Measurements from ENCODE around the gene CENPS.

GRCh38 chr1:10389271-10389973 lies 40.8 kb upstream of the CENPS start:
- TF ChIP-seq RAD21 (IDR thresholded peaks at IDR 0.05) (no peak), RXRA (IDR thresholded peaks at IDR 0.05) (no peak), TAF1 (conservative IDR thresholded peaks at IDR 0.05) (no peak), YY1 (IDR thresholded peaks at IDR 0.05) (no peak)
- TF ChIP-seq, protein P1, sequence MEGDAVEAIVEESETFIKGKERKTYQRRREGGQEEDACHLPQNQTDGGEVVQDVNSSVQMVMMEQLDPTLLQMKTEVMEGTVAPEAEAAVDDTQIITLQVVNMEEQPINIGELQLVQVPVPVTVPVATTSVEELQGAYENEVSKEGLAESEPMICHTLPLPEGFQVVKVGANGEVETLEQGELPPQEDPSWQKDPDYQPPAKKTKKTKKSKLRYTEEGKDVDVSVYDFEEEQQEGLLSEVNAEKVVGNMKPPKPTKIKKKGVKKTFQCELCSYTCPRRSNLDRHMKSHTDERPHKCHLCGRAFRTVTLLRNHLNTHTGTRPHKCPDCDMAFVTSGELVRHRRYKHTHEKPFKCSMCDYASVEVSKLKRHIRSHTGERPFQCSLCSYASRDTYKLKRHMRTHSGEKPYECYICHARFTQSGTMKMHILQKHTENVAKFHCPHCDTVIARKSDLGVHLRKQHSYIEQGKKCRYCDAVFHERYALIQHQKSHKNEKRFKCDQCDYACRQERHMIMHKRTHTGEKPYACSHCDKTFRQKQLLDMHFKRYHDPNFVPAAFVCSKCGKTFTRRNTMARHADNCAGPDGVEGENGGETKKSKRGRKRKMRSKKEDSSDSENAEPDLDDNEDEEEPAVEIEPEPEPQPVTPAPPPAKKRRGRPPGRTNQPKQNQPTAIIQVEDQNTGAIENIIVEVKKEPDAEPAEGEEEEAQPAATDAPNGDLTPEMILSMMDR (IDR thresholded peaks at IDR 0.05; ENCODE audit: low read depth, low read length, missing input control) = no peak
- TF ChIP-seq, protein P2, sequence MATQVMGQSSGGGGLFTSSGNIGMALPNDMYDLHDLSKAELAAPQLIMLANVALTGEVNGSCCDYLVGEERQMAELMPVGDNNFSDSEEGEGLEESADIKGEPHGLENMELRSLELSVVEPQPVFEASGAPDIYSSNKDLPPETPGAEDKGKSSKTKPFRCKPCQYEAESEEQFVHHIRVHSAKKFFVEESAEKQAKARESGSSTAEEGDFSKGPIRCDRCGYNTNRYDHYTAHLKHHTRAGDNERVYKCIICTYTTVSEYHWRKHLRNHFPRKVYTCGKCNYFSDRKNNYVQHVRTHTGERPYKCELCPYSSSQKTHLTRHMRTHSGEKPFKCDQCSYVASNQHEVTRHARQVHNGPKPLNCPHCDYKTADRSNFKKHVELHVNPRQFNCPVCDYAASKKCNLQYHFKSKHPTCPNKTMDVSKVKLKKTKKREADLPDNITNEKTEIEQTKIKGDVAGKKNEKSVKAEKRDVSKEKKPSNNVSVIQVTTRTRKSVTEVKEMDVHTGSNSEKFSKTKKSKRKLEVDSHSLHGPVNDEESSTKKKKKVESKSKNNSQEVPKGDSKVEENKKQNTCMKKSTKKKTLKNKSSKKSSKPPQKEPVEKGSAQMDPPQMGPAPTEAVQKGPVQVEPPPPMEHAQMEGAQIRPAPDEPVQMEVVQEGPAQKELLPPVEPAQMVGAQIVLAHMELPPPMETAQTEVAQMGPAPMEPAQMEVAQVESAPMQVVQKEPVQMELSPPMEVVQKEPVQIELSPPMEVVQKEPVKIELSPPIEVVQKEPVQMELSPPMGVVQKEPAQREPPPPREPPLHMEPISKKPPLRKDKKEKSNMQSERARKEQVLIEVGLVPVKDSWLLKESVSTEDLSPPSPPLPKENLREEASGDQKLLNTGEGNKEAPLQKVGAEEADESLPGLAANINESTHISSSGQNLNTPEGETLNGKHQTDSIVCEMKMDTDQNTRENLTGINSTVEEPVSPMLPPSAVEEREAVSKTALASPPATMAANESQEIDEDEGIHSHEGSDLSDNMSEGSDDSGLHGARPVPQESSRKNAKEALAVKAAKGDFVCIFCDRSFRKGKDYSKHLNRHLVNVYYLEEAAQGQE (IDR thresholded peaks at IDR 0.05) = no peak

All from liver (tissue), 3 donors.